Neural progenitor cell (in vitro differentiated cells): ENCODE data around the gene ZNF654.

Experiments used
- CTCF ChIP-seq: fragments of 200-600 bp; sonication (generic); IDR thresholded peaks from 2 replicates; pipeline ENCODE4 v1.5.1; 2017; ENCODE audit warnings: antibody characterized with exemption, mild to moderate bottlenecking
- EZH2 ChIP-seq: fragments of 200-600 bp; sonication (generic); IDR thresholded peaks from 2 replicates; pipeline ENCODE4 v1.6.1; 2017; ENCODE audit warnings: antibody characterized with exemption, mild to moderate bottlenecking, moderate library complexity
- EZH2phosphoT487 ChIP-seq: fragments of 200-600 bp; sonication (generic); IDR thresholded peaks from 2 replicates; pipeline ENCODE4 v1.6.1; 2017; ENCODE audit warnings: antibody characterized with exemption

- no peak for TF ChIP-seq EZH2
- TF ChIP-seq CTCF, result no peak
- TF ChIP-seq EZH2phosphoT487, result no peak
Observed at GRCh38 chr3:88191872-88192409, 132.9 kb downstream of the ZNF654 start.
